Testis (tissue), 2 donors: ENCODE results near the gene TMUB1.

ENCODE experiments used
- CTCF ChIP-seq, 3 experiments: fragments of 450-650 bp in 2 of 3; fragments of 200-600 bp in 1 of 3; sonication (generic) in 1 of 3; IDR thresholded peaks; one replicate each; pipeline ENCODE4 v1.5.1; 2016 to 2019; ENCODE audit warnings: antibody characterized with exemption in 3 of 3, mild to moderate bottlenecking in 2 of 3, moderate library complexity in 1 of 3
- POLR2A ChIP-seq: fragments of 450-650 bp; IDR thresholded peaks from one replicate; pipeline ENCODE4 v1.6.1; 2017; ENCODE audit warnings: antibody characterized with exemption, mild to moderate bottlenecking, moderate library complexity

- TF ChIP-seq CTCF (IDR thresholded peaks at IDR 0.05) (no peak), POLR2A (no peak)
Measured at GRCh38 chr7:151131224-151131591, 47.9 kb upstream of the TMUB1 start.
